Gastrocnemius medialis (tissue), 4 donors: ENCODE data around the gene F13B.

ENCODE experiments used
- POLR2A ChIP-seq, 2 donors: fragments of 450-650 bp; IDR thresholded peaks; one replicate each; pipeline ENCODE4 v1.6.1; 2017; ENCODE audit warnings: antibody characterized with exemption in 2 of 2, mild to moderate bottlenecking in 2 of 2, moderate library complexity in 2 of 2
- TF ChIP-seq, protein P1 (sequence below), 5 experiments: fragments of 450-650 bp in 3 of 5; fragments of 200-600 bp in 2 of 5; sonication (generic) in 2 of 5; IDR thresholded peaks in 4 of 5; conservative IDR thresholded peaks in 1 of 5; 1 replicate in 4 of 5; 2 replicates in 1 of 5; pipeline ENCODE4 v1.5.1; 2016 to 2019; ENCODE audit warnings: antibody characterized with exemption in 5 of 5, mild to moderate bottlenecking in 3 of 5, moderate library complexity in 3 of 5

DNA sequence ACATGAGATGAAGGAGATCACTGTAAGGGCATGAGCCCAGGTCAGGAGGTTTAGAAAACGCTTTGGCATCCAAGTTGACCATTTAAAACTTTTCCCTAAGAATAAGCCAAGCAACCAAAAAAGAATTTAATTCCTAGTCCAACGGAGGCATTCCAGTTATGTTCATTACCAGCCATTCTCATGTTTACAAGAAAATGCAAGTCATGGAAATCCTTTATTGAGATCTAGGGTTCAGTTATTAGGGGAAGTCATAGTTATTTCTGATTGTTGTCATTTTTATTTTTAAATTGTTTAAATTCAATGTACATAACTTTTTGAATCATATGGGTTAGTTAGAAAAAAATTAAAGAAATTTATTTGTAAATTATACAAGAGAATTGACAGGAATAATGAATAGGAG, 65.2 kb downstream of the F13B start:
- TF ChIP-seq, protein P1, sequence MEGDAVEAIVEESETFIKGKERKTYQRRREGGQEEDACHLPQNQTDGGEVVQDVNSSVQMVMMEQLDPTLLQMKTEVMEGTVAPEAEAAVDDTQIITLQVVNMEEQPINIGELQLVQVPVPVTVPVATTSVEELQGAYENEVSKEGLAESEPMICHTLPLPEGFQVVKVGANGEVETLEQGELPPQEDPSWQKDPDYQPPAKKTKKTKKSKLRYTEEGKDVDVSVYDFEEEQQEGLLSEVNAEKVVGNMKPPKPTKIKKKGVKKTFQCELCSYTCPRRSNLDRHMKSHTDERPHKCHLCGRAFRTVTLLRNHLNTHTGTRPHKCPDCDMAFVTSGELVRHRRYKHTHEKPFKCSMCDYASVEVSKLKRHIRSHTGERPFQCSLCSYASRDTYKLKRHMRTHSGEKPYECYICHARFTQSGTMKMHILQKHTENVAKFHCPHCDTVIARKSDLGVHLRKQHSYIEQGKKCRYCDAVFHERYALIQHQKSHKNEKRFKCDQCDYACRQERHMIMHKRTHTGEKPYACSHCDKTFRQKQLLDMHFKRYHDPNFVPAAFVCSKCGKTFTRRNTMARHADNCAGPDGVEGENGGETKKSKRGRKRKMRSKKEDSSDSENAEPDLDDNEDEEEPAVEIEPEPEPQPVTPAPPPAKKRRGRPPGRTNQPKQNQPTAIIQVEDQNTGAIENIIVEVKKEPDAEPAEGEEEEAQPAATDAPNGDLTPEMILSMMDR (IDR thresholded peaks at IDR 0.05 in 4 of 5, conservative IDR thresholded peaks at IDR 0.05 in 1 of 5): no peak
- TF ChIP-seq POLR2A (IDR thresholded peaks at IDR 0.05): no peak
